Right cardiac atrium (tissue), 5 donors: ENCODE measurements around the gene MAPKAPK2. TPM values are rescaled to one million over a fixed set of nuclear protein-coding genes. Genes with fewer than 3 reads are reported as not detected.
A peak's percentile ranks its signal among the peaks of the same experiment; 100 is the strongest.

ENCODE experiments used
- ATAC-seq, 2 donors: fragments of 200-7000 bp; cut with Tn5 transposase; one replicate each; pipeline versions ENCODE4 v1.8.0 to v1.9.1; 2020; ENCODE audit warnings: moderate library complexity in 2 of 2, mild to moderate bottlenecking in 1 of 2
- DNase-seq, 3 donors: peaks; one replicate each; pipeline ENCODE4 v3.0.0-alpha.2; 2020
- H3K27ac ChIP-seq: one replicate; pipeline ENCODE4 v1.5.1; 2013; ENCODE audit warnings: mild to moderate bottlenecking, low read length, control low read depth, moderate library complexity
- H3K27me3 ChIP-seq: one replicate; pipeline ENCODE4 v1.6.1; 2013; ENCODE audit not compliant: control insufficient read depth, insufficient read depth
- H3K4me1 ChIP-seq: one replicate; pipeline ENCODE4 v1.6.1; 2013; ENCODE audit warnings: low read length; ENCODE audit not compliant: control insufficient read depth, insufficient read depth
- H3K4me3 ChIP-seq: one replicate; pipeline ENCODE4 v1.5.1; 2013; ENCODE audit warnings: low read length, control low read depth
- H3K9me3 ChIP-seq: one replicate; pipeline ENCODE4 v1.6.1; 2013; ENCODE audit warnings: low read length; ENCODE audit not compliant: control insufficient read depth
- WGBS: extraction: QIAGEN DNeasy Blood & Tissue Kit; methylation state at CpG from one replicate; pipeline ENCODE4 v1.1.7; 2013; 5-methylcytosine and 5-hydroxymethylcytosine counted together
- intact Hi-C, 4 donors: fragments of 100-400 bp; cut with DNase I; formaldehyde crosslinking; loops; one replicate each; pipeline versions ENCODE4 v1.11.0 to v1.14.0; 2022 to 2023
- polyA plus RNA-seq: library from polyadenylated mRNA; stranded (reverse); fragments of 200-250 nt; gene quantifications from one replicate; pipeline ENCODE4 v1.2.3, GENCODE V29; 2013
- total RNA-seq, 4 donors: library from RNA; stranded (reverse); fragmentation: NEBNext Ultra II Directional; extraction: Animal tissue kit (Norgen Biotek cat#: 25700); gene quantifications; one replicate each; pipeline ENCODE4 v1.2.1, GENCODE V29; 2021
- donor health status: healthy with polysubstance abuse.
- donor health status: DM: no; HTN: yes; CAD: no.
- donor health status: DM: no; HTN: no; CAD: no.
- donor health status: DM: no; HTN: yes; CAD: no; lungs with severe emphysema.
- donor health status: DM: yes; HTN: yes; CAD: no.

The MAPKAPK2 gene
- total and polyA plus RNA-seq, 5 donors = 129 to 221 (median 212) TPM

GRCh38 chr1:206684003-206684402 lies 702 bp upstream of the MAPKAPK2 start:
- no peaks in the 10 kb centered on the region for H3K9me3 ChIP-seq
- H3K27me3 ChIP-seq = no peaks in the 10 kb centered on the region
- peak overlapping the region; percentile 96 for H3K4me3 ChIP-seq
- peaks cover 8% of the 10 kb centered on the region for H3K4me1 ChIP-seq
- DNase-seq (no peak), ATAC-seq (no peak)
- intact Hi-C loops = no loop called here
- WGBS = 53% methylated on average over 8 of the region's 8 CpGs
- peak overlapping the region; percentile 2 for H3K27ac ChIP-seq

DNA sequence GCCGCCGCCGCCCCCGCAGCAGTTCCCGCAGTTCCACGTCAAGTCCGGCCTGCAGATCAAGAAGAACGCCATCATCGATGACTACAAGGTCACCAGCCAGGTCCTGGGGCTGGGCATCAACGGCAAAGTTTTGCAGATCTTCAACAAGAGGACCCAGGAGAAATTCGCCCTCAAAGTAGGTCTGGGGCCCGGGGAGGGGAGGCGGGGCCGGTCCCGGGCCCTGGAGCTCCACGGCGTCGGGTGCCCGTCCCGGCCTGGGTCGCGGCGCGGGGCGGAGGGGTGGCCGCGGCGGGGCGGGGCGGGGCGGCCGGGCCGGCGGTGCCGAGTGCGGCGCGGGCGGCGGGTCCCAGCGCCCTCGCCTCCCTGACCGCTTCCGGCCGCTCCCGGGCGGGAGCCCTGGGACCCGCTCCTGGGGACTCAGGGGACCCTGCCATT lies 646 bp downstream of the MAPKAPK2 start:
- Histone ChIP-seq H3K27ac (peak overlapping the region; percentile 97), H3K9me3 (no peaks in the 10 kb centered on the region), H3K4me3 (peak overlapping the region; percentile 96), H3K27me3 (no peaks in the 10 kb centered on the region), H3K4me1 (peaks cover 14% of the 10 kb centered on the region)
- intact Hi-C loops = loop anchor here in 2 of 4 donors (5.0 kb wide), 1 partner anchor 37 kb away; no protein-coding TSS in a partner anchor
- under 1% methylated on average over 48 of the region's 48 CpGs for WGBS
- peak; percentile 17 to 40 for ATAC-seq
- DNase-seq = peak; percentile 37 to 76 (median 73)

- H3K27ac ChIP-seq = peak overlapping the region; percentile 97
- no peaks in the 10 kb centered on the region for H3K9me3 ChIP-seq
- ATAC-seq (peak; percentile 55 to 67), DNase-seq (peak; percentile 65 to 84 (median 84))
- H3K27me3 ChIP-seq = no peaks in the 10 kb centered on the region
- under 1% methylated on average over 48 of the region's 48 CpGs for whole genome bisulfite sequencing
- intact Hi-C loops = loop anchor here in 2 of 4 donors (5.0 kb wide), 1 partner anchor 36 kb away; no protein-coding TSS in a partner anchor
- H3K4me3 ChIP-seq = peak overlapping the region; percentile 96
- peaks cover 19% of the 10 kb centered on the region for H3K4me1 ChIP-seq
These were observed 1.2 kb downstream of the MAPKAPK2 start for GRCh38 chr1:206685769-206686477.

DNA sequence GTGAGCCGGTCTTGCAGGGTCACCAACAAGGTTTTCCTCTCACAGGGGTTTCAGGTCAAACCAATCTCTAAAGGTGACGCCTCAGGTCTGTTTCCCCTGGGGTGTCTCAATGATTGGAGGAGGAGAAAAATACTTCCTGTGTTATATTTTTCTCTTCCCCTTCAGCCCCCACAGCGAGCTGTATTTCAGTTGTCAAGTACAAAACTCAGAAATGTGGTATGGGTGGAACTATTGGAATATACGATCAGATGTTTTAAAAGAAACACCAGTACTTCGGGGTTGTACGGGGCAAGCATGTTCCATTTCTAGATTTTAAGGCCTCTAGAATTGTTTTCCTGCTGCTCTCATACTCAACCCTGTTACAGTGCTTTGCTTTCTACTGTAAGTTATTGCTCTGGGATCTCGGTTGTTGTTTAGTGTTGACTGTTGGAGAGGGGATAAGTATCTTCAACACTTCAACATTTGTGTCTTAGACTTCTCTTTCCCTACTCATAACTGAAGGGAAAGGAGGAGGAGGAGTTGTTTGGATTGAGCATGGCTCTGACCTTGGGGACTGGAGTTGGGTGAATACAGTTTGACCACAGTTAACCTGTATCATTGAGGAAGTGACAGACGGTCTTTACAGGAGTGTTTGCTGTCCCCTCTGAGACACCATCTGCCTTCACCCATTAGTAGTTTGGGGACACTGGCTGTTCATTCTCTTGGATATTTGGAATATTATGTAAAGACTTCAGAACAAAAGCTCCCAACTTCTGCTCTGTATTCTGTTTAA lies 2.0 kb downstream of the MAPKAPK2 start:
- DNase-seq = no peak
- intact Hi-C loops = loop anchor here in 2 of 4 donors (5.0 kb wide), 1 partner anchor 36 kb away; no protein-coding TSS in a partner anchor
- peak overlapping the region; percentile 96 for H3K4me3 ChIP-seq
- WGBS = 6% methylated on average over 8 of the region's 8 CpGs
- no peaks in the 10 kb centered on the region for H3K9me3 ChIP-seq
- H3K4me1 ChIP-seq = peaks cover 25% of the 10 kb centered on the region
- no peaks in the 10 kb centered on the region for H3K27me3 ChIP-seq
- no peak for ATAC-seq
- peak overlapping the region; percentile 97 for H3K27ac ChIP-seq

DNA sequence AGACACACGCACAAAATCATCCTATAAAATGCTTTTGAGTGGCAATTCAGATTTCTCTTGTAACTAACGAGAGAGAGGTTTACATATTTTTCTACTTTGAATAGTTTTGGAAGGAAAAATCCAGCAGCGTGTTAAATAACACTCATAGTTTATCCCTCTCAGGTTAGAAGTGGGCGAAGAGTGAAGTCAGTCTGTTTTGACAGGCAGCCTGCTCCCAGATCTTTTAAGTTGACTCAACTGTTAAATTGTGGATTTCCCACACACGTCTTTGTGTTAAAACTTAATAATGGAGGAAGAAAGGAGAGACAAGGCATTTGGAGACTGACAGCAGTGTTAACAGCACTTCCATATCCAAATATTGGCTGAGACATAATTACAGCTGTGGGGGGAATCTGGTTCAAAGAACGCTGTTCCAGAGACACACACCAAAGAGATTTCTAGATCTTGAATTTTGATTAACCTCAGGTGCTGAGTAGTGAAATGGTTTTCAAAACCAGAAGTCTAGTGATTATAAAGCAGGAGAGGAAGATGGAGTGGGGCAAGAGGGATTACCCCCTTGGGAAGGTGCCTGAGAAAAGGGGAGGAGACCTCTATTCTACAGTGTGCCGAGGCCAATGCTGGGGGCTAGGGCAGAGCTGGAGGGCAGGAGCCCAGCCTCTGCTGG lies 2.7 kb downstream of the MAPKAPK2 start:
- 47% methylated on average over 7 of the region's 7 CpGs for WGBS
- H3K4me1 ChIP-seq = peaks cover 32% of the 10 kb centered on the region
- H3K4me3 ChIP-seq = peak overlapping the region; percentile 96

GRCh38 chr1:206687915-206688442 lies 3.3 kb downstream of the MAPKAPK2 start:
- no peak for ATAC-seq
- peaks cover 38% of the 10 kb centered on the region for H3K4me1 ChIP-seq
- no peak for DNase-seq
- intact Hi-C loops = loop anchor here in 2 of 4 donors (5.0 kb wide), 1 partner anchor 34 kb away; no protein-coding TSS in a partner anchor
- peak overlapping the region; percentile 96 for H3K4me3 ChIP-seq
- H3K27me3 ChIP-seq = no peaks in the 10 kb centered on the region
- no peaks in the 10 kb centered on the region for H3K9me3 ChIP-seq
- peak overlapping the region; percentile 82 for H3K27ac ChIP-seq
- WGBS = 43% methylated on average over 2 of the region's 2 CpGs

More for the DNA sequence above, 2.7 kb downstream of the MAPKAPK2 start:
- DNase-seq (no peak), ATAC-seq (no peak)
- Histone ChIP-seq H3K27ac (peak overlapping the region; percentile 82), H3K27me3 (no peaks in the 10 kb centered on the region), H3K9me3 (no peaks in the 10 kb centered on the region)
- intact Hi-C loops = loop anchor here in 2 of 4 donors (5.0 kb wide), 1 partner anchor 35 kb away; no protein-coding TSS in a partner anchor

GRCh38 chr1:206690516-206690915 lies 5.8 kb downstream of the MAPKAPK2 start:
- Histone ChIP-seq H3K27me3 (no peaks in the 10 kb centered on the region), H3K27ac (peak overlapping the region; percentile 91), H3K4me3 (no peak overlapping the region), H3K9me3 (no peaks in the 10 kb centered on the region), H3K4me1 (peaks cover 61% of the 10 kb centered on the region)
- ATAC-seq (peak in 1 of 2 donors; percentile 15), DNase-seq (peak; percentile 51 to 79 (median 72))
- intact Hi-C loops = no loop called here
- WGBS = 51% methylated on average over 2 of the region's 2 CpGs

GRCh38 chr1:206691604-206692003 lies 6.9 kb downstream of the MAPKAPK2 start:
- ATAC-seq = peak; percentile 2 to 10
- WGBS = 34% methylated on average over 8 of the region's 8 CpGs
- Histone ChIP-seq H3K9me3 (no peaks in the 10 kb centered on the region), H3K27me3 (no peaks in the 10 kb centered on the region), H3K4me1 (peaks cover 64% of the 10 kb centered on the region), H3K27ac (peak overlapping the region; percentile 100), H3K4me3 (no peak overlapping the region)
- intact Hi-C loops = no loop called here
- DNase-seq = peak in 2 of 3 donors; percentile 49 to 66

GRCh38 chr1:206693029-206693428 lies 8.3 kb downstream of the MAPKAPK2 start:
- intact Hi-C loops = no loop called here
- peak; percentile 82 to 83 for ATAC-seq
- Histone ChIP-seq H3K4me1 (peaks cover 72% of the 10 kb centered on the region), H3K27ac (peak overlapping the region; percentile 100), H3K27me3 (no peaks in the 10 kb centered on the region), H3K4me3 (no peak overlapping the region), H3K9me3 (no peaks in the 10 kb centered on the region)
- peak; percentile 83 to 93 (median 92) for DNase-seq
- WGBS = 16% methylated on average over 10 of the region's 10 CpGs

GRCh38 chr1:206693592-206693991 lies 8.9 kb downstream of the MAPKAPK2 start:
- H3K27me3 ChIP-seq = no peaks in the 10 kb centered on the region
- H3K9me3 ChIP-seq = no peaks in the 10 kb centered on the region
- ATAC-seq (peak; percentile 53 to 74), DNase-seq (peak; percentile 64 to 70 (median 66))
- 26% methylated on average over 7 of the region's 7 CpGs for WGBS
- no peak overlapping the region for H3K4me3 ChIP-seq
- intact Hi-C loops = no loop called here
- H3K4me1 ChIP-seq = peaks cover 70% of the 10 kb centered on the region
- H3K27ac ChIP-seq = peak overlapping the region; percentile 100
